Eye (tissue), 1 donor: ENCODE data around the gene LIMA1.
A peak's percentile ranks its signal among the peaks of the same experiment; 100 is the strongest.
"Not testable (repeated sequence)": the region's sequence is repeated elsewhere in the genome, so short reads cannot be mapped to it uniquely, and the experiment has no call there.

Source experiments
- DNase-seq: peaks from one replicate; pipeline ENCODE4 v3.0.0-alpha.2; 2015

Gene LIMA1

DNA sequence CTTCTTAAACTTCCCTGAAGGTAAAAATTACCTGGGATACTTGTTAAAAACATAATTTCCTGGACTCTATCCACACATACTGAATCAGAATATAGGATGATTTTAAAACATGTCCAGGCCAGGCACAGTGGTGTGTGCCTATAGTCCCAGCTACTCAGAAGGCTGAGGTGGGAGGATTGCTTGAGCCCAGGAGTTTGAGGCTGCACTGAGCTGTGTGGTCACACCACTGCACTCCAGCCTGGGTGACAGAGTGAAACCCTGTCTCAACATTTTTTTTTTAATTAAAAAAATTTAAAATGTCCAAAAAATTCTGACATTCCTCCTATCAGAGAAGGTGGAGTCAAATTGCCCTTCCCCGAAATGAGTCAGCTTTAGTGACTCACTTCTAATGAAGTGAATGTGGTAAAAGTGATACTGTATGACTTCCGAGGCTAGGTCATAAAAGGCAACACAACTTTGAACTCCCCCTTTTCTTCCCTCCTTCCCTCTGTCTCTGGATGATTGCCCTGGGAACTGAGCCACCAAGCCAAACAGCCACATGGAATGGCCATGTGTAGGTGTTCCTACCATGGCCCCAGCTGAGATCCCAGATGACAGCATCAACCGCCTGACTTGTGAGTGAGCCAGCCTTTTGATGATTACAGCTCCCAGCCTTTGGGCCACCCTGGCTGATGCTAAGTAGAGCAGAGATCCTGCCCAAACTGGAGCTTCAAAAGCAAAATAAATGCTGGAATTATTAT is 36.3 kb downstream of the LIMA1 start:
- peak; percentile 25 for DNase-seq

DNA sequence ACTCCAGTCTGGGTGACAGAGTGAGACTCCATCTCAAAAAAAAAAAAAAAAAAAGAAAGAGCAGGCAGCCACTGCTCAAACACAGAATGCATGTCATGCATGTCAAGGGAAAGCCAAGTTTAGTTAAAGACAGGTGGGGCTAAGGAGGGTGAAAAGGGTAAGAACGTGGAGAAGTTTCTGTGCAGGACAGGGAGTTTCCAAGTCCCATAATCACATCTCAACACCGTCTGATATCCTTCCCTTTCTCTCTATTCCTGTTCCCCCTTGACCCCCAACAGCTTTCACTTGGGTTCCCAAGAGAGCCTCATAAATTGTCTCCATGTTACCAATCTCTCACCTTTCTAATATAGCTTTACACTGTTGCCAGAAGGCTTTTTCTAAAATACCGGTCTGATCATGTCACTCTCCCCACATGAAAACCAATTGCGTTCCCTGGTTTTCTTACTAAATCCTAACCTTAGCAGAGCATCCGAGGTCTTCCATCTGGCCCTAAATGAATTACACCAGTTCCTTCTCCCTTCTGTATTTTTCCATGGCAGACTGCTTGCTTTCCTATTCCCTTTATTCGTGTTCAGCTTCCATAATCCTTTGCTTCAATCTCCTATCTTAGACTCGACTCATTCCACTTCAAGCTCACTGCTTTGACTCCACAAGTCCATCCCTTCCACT is 37.0 kb downstream of the LIMA1 start:
- no peak for DNase-seq

DNA sequence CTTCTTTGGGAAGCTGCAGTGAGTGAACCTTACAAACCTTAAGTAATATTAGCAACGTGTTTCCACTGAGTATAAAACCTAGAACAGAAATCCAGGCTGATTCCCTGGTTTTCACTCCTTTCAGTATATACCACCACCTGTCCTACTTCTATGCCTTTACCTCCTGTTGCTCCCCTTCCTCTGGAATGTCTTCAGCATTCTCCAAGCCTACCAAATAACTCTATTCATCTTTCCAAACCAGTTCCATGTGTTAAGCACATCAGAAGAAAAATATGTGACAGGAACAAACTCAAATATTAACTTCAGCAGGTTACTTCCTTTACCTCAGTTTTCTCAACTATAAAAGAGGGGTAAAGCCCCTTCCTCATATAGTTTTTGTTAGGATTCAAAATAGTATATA is 39.8 kb downstream of the LIMA1 start:
- DNase-seq: no peak

DNA sequence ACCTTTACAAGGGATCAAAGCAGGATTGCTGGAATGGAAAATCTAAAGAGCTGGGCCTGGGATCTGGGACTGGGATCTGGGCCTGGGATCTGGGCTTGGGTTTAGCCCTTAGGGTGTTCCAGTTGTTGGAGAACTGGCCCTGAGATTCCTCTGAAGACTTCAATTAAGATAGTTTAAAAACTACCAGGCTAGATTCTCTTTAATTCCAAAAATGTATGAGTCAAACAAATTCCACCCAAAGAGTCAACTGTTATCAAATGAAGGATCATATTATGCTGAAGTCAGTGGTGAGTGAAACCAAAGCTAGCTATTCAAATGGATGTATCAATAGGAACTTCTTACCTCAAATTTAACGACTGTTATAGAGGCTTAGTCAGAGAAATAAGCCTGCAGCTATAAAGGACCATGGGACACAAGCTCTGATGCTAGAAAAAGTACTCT is 40.5 kb downstream of the LIMA1 start:
- DNase-seq: no peak

DNA sequence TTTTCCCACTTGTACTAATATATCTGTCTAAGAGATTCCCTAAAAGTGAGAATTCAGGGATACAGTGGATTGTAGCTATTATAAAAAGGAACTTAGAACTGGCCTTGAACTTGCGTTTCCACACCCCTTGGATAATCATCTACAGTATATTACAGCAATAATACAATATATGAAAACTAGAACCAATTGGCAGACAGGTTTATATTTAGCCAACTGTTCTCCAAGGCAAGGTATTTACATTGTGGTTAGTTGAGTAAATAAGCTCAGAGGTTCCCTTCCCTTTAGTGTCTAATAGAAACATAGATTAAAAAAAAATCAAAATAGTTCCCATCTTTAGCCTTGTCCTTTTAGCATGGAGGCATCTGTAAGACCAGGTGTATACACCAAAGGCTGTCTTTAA is 42.1 kb downstream of the LIMA1 start:
- no peak for DNase-seq

DNA sequence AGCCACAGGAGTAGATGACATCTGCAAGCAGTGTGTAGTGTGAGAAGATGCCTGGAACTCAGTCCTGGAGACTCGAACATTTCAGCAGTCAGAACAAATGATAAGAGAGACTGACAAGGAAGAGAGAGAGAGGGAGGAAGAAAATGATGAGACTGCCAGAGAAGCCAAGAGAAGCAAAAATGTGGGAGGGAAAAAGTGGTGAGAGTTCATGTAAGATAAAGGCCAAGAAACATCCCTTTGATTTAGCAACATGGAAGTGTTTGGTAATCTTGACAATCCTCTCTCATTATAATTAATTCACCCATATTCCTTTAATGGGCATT is 42.6 kb downstream of the LIMA1 start:
- no peak for DNase-seq

DNA sequence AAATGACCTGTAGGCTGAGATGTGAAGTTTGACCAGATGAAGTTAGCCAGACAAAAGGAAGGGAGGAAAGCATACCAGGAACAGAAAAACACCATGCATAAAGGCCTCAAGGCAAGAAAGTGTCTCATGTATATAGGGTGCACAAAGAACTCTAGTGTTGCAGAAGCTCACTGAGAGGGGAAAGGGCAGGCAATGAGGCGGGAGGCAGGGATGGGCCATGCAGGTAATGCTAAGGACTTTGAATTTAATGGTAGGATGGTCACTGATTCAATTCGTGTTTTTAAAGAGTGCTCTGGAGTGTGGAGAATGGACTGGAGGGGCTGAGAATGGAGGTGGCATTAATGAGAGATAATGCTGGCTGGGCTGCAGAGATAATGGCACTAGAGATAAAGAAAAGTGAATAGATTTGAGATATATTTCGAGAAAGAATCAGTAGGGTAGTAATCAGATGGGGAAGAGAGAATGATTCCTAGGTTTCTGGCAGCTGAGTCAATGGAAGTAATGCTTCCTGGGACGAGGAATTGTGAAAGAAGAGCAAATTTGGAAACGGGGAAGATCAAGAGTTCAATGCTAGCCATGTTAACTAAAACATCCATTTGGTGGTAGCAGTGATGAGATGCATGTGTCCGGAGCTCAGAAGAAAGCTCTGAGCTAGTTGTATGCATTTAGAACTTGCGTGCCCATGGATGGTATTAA is 43.1 kb downstream of the LIMA1 start:
- no peak for DNase-seq

DNA sequence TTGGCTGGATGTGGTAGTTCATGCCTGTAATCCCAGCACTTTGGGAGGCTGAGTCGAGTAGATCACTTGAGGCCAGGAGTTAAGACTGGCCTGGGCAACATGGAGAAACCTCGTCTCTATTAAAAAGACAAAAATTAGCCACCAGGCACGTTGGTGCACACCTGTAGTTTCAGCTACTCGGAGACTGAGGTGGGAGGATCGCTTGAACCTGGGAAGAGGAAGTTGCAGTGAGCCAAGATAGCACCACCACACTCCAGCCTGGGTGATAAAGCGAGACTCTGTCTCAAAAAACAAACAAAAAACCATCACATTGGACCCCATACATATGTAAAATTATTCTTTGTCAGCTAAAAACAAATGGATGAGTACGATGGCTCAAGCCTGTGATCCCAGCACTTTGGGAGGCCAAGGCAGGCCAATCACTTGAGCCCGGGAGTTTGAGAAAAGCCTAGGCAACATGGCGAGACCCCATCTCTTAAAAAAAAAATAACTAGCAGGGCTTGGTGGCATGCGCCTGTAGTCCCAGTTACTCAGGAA is 43.9 kb downstream of the LIMA1 start:
- DNase-seq: no peak

DNA sequence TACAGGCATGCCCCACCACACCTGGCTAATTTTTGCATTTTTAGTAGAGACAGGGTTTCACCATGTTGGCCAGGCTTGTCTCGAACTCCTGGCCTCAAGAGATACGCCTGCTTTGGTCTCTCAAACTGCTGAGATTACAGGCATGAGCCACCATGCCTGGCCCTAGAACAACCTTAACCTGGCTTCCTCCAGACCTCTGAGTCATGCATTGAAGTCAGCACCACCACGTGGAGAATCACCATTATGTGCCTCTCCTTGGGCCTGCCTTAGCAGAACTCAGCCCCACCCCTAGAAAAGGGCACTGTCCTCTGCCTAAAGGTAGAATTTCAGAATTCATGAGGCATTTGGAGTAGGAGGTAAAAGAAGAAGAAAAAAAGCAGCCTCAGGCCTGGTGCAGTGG is 49.0 kb downstream of the LIMA1 start:
- DNase-seq: no peak

DNA sequence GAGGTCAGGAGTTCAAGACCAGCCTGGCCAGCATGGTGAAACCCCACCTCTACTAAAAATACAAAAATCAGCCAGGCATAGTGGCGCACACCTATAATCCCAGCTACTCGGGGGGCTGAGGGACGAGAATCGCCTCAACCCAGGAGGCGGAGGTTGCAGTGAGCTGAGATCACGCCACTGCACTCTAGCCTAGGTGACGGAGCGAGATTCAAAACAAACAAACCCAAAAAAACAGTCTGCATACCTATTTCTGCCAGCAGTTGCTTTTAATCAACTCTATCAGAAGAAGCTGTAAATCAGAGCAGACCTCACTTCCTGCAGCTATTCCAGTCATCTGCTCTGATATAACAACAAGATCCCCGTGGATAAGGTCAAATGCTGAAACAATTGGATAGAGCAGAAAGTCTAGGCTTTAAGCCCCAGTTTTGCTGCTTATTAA is 50.5 kb downstream of the LIMA1 start:
- peak; percentile 27 for DNase-seq

DNA sequence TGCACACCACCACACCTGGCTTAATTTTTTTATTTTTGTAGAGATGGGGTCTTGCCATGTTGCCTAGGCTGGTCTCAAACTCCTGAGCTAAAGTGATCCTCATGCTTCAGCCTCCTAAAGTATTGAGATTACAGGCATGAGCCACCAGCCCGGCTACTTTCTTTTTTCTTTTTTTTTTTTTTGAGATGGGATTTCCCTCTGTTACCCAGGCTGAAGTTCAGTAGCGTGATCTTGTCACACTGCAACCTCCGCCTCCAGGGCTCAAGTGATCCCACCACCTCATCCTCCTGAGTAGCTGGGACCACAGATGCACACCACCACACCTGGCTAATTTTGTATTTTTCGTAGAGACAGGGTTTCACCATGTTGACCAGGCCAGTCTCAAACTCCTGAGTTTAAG is 51.1 kb downstream of the LIMA1 start:
- DNase-seq: no peak

DNA sequence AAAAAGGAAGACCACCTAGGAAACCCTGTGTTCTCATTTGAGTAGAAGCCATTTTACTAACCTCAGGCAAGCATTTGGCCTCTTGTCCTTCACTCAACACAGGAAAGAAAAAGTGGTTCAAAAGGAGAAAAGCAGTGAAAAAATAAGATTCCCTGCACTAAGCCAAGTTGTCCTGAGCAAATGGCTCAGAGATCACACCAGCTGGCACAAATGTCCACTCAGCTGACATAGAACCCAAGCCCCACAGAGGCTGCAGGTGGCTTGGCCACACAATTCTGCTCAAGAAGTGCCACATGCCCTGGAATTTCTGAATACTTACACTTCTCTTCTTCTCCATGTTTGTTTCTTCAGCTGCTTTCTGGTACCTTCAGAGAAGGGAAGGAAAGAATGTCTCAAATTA is 52.0 kb downstream of the LIMA1 start:
- no peak for DNase-seq

DNA sequence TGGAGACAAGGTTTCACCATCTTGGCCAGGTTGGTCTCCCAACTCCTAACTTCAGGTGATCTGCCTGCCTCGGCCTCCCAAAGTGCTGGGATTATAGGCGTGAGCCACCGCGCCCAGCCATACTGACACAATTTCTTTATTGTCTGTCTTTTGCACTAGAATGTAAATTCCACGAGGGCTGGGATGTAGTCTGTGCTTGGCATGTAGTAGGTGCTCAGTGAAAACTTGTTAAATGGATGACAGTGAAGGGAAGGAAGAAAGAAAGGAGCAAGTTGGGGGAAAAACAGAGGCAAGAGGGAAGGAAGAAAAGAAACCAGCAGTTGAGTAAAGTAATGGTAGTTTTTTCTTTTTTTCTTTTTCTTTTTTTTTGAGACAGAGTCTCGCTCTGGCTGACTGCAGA is 53.1 kb downstream of the LIMA1 start:
- no peak for DNase-seq

DNA sequence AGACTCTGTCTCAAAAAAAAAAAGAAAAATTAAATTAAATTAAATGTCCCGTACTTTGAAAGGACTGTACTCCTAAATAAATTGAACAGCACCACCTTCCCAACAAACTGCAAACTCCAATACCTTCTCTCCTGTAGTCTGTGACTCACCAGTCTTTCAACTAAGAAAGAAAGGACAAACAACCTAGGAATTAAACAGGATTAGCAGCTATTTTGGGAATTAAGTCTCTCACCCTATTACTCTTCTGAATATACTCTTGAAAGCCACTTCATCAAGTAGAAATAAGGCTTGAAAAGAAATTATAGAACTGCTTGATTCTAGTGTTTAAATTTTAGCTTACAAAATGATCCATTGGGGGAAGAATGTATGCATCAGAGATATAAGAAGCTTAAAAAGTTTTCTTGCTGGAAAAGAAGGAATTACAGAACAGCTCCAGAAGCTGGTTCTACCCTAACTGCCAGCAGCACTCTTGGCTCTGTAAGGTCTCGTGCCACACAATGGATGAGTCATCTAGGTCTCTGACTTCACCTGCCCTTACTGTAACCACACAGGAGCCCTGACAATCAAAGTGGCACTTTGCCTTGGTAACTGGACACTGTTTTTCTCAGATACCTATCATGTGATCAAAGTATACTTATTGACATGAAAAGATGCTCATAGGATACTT is 59.2 kb downstream of the LIMA1 start:
- no peak for DNase-seq

DNA sequence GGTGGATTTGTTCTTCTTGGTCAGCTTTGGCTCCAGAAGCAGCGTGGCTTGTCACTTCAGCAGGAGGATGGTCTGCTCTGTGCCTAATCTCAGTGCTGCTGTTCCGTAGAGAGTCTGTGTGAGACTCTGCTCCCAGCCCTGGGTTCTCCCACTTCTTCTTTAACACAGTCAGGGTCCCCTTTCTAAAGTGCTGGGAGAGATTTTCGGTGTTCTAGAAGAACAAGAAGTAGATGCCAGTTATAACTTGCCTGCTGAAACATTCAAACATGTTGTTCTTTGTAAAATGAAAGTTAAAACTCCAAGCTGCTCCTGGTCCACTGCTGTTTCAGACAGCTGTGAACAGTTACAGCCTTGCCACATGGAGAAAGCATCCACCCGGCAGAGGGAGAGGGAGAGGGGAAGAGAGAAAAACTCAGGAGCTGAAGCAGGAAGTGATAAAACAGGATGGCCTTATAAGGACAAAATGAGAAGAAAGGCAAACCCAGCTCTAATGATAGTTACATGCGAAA is 61.0 kb downstream of the LIMA1 start:
- peak; percentile 86 for DNase-seq

DNA sequence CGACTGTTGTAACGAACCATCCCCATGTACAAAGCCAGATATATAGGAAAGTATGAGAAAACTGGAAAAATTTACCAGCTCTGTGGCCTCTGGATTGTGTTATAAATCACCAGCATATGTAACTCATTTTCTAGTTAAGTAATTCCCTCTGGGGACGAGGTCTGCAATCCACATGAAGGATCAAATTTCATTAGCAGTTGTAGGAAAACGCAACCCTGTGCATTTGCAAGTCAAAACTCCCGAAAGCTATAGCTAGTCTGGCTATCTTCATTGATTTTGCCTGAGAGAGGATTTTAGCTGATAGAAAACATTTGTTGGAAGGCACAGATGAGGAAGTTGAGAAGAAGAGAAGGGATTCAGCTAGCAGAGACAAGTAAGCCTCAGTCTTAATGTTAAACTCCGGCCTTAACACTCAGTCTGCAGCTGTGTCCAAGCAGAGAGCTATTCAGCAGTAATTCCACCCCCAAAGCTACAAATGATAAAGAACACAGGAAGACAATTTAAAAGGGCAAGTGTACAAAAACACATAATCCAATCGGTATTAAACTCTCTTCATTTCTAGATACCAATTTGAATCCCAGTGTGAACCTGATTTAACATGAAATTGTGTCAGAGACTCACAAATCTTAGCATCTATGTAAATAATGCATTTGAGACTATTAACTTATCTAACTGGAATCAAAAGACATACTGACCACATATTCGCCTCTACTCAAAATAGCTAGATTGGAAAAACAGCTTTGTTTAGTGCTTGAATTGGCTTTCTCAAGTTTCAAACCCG is 61.9 kb downstream of the LIMA1 start:
- peak; percentile 89 for DNase-seq

DNA sequence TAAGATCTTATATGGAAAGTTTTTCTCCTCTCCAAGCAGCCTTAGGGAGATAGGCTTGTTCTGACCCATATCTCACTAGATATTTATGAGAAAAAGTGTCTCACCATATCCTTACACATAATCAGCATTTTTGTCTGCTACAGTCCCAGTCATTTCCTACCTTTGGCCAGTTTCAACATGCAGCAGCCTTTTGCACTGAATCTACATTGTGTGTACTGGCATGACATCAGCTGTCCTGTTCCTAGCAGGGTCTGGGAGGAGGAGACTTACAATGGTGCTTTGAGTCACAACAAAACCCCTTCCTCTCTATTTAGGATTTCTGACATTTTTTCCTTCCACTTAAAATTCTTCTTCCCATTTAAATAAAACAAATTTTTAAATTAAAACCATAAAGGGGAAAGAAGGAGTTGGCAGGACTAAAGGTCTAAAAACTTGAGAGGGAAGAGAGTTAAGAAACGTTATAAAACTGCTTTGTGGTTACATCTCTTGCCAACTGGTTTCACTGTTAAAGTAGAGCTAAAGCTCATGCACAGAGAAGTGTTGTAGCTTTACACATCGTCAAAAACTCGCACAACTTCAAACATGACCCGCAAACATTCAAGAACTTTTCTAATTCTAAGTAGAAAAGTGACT is 62.8 kb downstream of the LIMA1 start:
- peak; percentile 65 for DNase-seq

DNA sequence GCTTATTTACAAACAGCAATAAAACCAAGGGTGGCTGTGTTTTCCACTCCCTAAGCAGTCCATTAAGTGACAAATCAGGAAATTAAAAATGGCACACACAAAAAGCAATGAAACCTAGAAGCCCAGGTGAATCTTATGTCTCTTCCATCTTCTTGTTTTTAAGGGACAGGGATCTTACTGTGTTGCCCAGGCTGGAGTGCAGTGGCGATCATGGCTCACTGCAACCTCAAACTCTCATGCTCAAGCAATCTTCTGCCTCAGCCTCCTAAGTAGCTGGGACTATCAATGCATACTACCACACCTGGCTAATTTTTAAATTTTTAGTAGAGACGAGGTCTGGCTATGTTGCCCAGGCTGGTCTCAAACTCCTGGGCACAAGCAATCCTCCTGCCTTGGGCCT is 63.8 kb downstream of the LIMA1 start:
- DNase-seq: no peak

DNA sequence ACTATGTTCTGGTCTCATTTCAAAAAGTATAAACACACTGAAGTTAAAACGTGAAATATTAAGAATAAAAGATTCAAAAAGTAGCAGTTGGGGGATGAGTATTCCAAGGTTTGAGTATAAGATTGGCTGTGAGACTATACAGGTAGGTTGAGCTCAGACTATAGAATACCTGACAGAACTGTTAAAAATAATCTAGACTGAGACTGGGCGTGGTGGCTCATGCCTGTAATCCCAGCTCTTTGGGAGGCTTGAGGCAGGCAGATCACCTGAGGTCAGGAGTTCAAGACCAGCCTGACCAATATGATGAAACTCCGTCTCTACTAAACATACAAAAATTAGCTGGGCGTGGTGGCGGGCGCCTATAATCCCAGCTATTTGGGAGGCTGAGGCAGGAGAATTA is 64.3 kb downstream of the LIMA1 start:
- DNase-seq: not testable (repeated sequence)

DNA sequence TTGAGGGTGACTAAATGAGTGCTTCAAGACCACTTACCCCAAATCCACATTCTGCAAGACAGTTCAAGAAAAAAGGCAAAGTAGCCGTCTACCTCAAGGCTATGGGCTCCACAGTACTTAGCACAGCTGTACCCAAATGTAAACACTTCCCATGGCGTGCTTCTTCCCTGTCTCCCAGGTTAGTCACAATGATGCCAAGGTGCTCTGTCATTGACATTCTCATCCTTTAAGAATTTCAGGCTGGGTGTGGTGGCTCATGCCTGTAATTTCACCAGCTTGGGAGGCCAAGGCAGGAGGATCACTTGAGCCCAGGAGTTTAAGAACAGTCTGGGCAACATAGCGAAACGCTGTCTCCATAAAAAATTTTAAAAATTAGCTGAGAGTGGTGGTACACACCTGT is 64.9 kb downstream of the LIMA1 start:
- no peak for DNase-seq

DNA sequence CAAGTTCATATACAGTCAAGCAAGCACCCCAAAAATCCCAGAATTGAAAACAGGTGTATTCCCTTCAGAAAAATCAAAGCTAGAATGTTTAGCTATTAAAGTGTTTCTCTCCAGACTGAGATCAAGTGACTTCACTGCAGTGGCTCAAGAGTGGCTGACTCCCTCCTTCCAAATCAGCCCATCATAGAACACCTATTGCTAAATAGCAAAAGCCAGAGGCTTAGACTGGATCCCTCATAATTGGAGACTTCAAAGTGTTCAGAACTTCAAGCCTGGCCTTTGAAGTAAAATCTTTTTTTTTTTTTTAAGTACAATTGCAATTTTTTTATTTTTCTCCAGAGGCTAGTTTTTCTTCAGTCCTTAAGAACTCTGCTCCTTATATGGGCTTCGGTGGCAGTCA is 66.1 kb downstream of the LIMA1 start:
- DNase-seq: no peak

DNA sequence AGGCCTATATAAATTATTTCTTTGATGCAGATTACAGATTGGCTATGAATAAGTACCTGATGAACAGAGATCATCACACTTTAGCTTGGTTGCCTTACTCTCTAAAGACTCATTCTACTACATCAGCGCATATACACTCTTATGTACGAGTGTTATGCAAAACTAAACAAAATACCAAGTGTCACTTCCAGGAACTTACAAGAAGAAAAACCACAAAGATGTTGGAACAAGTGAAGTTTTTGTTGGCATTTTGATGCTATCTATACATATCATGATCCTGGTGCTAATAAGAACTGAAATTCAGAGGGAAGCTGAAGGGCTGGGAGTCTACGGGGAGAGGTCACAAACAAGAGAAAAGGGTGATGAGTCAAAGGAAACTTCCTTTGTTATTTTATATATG is 68.3 kb downstream of the LIMA1 start:
- no peak for DNase-seq
